ENCODE data around the gene DSC1.
"Not testable (repeated sequence)": the region's sequence is repeated elsewhere in the genome, so short reads cannot be mapped to it uniquely, and the experiment has no call there.

Gene DSC1

GRCh38 chr18:31170335-31170734, 7.7 kb upstream of the DSC1 start:
- no peak for DNase-seq

GRCh38 chr18:31162419-31162793, 250 bp downstream of the DSC1 start:
- no peak for DNase-seq

DNA sequence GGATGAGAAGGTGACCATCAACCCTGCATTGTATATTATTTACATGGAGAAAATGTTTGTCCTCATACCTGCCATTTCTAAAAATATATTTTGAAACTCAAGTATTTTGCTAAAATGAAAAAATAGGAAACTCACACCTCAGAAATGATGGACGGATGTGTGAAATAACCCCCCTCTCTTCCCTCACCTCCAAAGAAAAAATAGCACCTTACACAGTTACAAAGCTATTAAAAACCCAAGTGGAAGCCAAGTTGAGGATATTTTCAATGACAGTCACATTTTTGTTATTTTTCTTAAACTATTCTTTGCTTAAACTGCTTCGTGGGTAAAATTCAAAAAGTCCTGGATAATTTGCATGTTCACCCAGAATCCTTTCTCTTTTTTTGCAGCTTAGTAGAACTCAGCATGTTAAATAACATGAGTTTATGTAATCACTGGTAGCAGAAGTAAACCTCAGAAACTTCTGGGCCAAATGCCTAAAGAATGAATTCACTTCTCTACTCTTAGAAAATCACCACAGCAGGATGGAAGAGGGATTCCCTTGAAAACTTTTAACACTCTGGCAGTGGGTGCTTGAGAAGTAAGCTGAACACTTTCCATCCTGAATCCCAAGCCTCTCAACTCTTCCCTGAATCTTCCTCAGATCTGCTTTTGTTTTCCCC, 768 bp downstream of the DSC1 start:
- DNase-seq: no peak

DNA sequence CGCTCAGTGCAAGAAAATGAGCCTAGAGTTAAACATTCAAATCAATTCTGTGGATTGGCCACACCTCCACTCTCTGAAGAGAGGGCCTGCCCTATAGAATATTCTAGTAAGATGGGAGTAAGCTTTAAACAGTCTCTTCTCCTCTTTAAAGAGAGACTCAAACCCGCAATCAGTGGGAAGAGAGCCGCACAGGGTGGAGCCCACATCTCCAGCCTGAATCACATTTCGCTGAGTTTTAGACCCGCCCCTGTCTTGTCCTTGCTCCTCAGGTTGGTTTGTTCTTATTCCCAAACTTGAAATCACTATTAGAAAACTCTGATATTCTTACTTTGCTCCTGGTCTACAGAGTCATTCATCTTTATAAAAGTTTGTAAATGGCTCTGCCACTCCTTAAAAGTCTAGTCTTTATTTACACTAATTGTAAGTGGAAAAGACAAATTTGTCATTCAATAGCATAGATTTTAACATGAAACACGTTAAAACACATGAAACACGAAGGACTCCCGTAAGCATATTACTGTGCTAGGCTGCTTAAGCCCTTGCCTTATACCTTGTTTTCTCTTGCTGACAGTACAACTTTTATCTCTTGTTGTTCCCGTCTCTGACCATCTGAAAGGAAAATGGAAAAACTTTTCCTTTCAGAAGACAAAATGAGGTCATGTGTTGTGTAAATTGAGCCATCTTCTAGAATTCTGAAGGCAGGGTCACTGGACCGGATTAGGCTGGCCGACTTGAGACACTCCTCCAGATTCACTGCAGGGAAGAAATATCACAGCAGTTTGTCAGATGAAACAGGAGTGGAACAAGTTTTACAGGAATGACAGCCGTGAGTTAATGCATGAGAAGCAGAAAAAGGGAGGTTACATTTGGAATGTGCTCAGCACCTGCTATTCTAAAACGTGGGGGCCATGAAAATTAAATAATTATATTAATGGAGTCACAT, 5.6 kb downstream of the DSC1 start:
- DNase-seq: no peak

GRCh38 chr18:31155498-31155897, 7.2 kb downstream of the DSC1 start:
- DNase-seq: no peak

DNA sequence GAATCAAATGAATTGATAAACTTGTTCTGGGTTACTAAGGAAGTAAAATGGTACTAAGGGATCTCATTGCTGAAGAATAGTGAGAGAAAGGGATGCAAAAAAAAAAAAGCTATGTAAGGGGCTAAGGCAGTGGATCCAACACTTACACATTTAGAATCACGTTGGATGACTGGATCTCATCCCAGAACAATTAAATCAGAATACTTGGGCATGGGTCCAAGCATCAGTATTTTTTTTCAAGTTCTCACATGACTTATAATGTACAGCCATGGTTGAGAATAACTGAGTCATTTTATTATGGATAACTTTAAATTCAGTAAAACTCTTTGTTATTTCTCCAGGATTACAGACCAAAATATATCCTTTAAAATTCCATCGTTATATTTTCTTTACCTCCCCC, 8.5 kb downstream of the DSC1 start:
- no peak for DNase-seq

DNA sequence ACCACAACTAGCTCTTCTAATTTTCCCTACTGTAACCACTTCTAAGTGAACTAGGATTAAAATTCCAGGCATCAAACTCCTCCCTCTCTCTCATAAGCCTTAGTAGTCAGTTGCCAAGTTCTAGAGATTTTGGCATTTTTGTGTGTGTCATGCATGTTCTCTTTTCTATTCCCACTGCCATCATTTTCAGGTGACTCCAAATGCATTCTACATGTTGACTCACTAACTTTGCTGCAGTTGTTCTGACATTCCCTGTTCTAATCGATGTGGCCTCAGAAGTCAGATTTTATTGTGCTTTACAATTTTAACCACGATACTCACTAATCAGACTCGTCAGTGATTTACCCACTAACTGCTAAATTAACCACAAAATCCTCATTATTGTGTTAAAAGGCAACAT, 13.3 kb downstream of the DSC1 start:
- no peak for DNase-seq

DNA sequence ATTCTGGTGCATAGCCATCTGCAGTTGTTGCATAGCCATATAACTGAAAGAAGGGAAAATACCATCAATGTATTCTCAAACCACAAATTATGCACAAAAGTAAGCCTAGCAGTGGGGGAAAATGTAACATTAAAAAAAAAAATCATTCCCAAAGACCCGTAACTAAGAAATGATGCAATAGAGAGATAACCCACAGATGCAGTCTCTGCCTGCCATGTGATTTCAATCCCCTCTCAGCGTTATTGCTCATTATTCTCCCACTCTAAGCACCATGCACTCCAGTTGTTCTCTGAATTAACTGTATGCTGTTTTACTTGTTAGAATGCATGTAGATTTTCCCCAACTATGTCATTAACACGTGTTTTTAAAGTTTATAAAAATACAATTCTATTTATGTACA, 14.1 kb downstream of the DSC1 start:
- DNase-seq: no peak

DNA sequence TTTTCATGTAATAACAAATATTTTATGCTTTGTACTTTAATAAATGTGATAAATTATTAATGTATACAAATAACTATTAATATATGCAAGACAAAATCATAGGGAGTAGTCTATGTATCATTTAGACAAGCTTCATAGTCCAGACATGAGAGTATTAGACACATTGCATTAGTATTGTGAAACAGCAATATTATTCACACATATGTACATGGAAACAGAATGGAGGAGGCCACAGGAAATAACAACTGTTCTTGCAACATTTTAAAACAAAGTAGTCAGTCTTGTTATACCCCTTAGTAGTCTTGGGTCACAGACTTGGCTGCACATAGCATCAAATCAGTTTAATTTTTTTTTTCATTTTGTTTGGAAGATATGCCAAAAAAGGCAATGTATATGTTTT, 15.8 kb downstream of the DSC1 start:
- no peak for DNase-seq

- no peak for DNase-seq
Observed at GRCh38 chr18:31143025-31143424, 19.6 kb downstream of the DSC1 start.

- no peak for DNase-seq
Observed at GRCh38 chr18:31138709-31139108, 23.9 kb downstream of the DSC1 start.

- no peak for DNase-seq
Observed at GRCh38 chr18:31134988-31135529, 27.6 kb downstream of the DSC1 start.

DNA sequence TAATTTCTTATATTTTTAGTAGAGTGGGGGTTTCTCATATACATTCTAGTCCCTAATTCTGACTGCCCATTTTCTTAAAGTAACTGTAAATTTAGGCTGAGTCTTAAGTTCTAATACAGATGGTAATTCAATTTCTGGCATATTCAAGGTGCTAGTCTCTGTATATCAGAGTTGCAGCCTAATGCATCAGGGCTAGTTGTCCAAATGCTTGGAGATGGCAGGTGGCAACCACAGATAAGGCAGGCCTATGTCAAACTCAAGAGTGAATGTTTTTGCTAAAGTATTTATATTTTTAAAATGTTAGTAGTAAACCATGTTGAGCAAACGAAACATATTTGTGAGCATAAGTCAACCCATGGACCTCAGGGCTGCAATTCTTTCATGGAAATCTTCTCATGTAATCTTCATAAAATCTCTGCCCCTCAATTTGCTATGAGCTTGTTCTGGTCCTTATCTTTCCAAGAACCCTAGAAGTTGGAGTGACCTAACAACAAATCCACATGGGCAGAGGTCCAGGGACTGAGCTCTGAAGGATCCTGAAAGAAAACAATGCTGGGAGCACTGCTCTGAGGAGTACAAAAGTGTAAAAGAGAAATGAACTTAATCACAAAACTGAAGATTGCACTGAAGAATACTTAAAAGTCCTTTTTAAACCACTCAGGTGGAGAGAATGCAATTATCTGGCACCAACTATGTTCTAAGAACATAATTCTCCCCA, 33.1 kb downstream of the DSC1 start:
- no peak for DNase-seq

GRCh38 chr18:31125878-31126277, 36.8 kb downstream of the DSC1 start:
- no peak for DNase-seq

DNA sequence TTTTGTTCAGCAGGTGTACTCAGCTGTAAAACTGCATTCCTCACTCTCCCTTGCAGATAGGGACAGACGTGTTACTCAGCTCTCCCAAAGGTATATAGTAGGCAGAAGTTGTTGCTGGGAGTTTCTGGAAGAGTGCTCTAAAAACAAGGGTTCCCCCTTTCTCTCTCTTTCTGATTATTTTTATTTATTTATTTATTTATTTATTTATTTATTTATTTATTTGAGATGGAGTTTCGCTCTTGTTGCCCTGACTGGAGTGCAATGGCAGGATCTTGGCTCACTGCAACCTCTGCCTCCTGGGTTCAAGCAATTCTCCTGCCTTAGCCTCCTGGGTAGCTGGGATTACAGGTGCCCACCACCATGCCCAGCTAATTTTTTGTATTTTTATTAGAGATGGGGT, 39.5 kb downstream of the DSC1 start:
- DNase-seq: not testable (repeated sequence)

GRCh38 chr18:31120594-31120993, 42.1 kb downstream of the DSC1 start:
- no peak for DNase-seq

DNA sequence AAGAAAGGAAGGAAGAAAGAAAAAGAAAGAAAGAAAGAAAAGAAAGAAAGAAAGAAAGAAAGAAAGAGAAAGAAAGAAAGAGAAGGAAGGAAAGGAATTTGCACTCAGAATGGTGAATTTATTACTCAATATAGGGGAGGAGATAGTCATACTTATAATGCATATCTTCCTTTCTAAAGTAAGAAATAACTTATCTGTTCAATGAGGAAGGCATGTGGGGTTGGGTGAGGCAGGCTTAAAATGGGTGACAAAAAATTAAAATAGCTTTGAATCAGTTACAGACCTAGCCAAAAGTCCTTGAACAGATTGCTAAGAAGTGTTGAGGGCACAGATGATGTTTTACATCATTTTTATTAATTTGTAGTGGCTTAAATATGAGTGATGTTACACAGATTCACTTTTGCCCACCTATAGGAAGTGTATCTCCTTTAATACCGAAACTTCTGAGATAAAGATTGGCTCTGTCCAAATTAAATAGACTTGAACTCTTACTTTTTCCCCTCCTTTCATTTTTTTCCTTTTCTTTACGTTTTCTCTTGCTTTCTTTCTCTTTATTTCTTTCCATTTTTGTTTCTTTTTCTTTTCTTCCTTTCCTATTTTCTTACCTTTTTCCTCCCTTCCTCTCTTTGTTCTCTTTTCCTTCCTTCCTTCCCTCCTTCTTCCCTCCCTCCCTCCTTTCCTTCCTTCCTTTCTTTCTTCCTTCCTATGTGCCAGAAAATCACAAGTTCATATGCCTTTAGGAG, 45.6 kb downstream of the DSC1 start:
- no peak for DNase-seq

DNA sequence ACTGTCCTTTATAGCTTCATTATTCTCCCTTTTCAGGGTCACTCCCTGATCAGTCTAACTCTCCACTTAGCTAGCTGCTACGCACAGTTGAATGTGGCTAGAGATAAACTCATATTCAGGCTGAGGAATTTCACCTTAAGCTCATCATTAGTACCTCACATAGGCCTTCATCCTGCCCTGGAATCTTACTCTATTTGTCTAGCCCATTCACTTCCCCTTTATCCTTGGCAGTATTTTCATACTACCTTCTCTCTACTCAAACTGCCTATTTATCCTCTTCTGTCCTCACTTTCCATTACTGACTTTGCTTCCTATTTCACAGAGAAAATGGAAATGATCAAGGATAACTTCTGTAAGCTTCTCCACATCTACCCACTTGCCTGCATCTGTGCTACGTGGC, 49.9 kb downstream of the DSC1 start:
- DNase-seq: no peak

GRCh38 chr18:31105733-31106132, 56.9 kb downstream of the DSC1 start:
- DNase-seq: no peak

GRCh38 chr18:31104444-31104843, 58.2 kb downstream of the DSC1 start:
- no peak for DNase-seq

GRCh38 chr18:31103423-31103822, 59.2 kb downstream of the DSC1 start:
- no peak for DNase-seq

GRCh38 chr18:31102941-31103340, 59.7 kb downstream of the DSC1 start:
- DNase-seq: no peak

All from stimulated activated CD4-positive, alpha-beta T cell treated with anti-CD3 and anti-CD28 coated beads, Interleukin-1b, Interleukin-23, amount 100 ng/mL, for 48 hours (primary cell).